Upper lobe of left lung (tissue), 4 donors: Measurements from ENCODE around the gene SLC26A1.

Source experiments
- POLR2A ChIP-seq, 4 donors: fragments of 450-650 bp; IDR thresholded peaks; one replicate each; pipeline ENCODE4 v1.5.1; 2016 to 2017; ENCODE audit warnings: antibody characterized with exemption in 4 of 4, mild to moderate bottlenecking in 2 of 4
- POLR2AphosphoS5 ChIP-seq, 2 donors: sonication (generic); formaldehyde crosslinking; IDR thresholded peaks; one replicate each; pipeline ENCODE4 v1.5.1; 2017; ENCODE audit warnings: antibody characterized with exemption in 2 of 2
- TF ChIP-seq, protein P1 (sequence below), 6 experiments: fragments of 450-650 bp in 4 of 6; fragments of 200-600 bp in 2 of 6; sonication (generic) in 2 of 6; IDR thresholded peaks; one replicate each; pipeline ENCODE4 v1.5.1; 2016 to 2019; ENCODE audit warnings: antibody characterized with exemption in 6 of 6

DNA sequence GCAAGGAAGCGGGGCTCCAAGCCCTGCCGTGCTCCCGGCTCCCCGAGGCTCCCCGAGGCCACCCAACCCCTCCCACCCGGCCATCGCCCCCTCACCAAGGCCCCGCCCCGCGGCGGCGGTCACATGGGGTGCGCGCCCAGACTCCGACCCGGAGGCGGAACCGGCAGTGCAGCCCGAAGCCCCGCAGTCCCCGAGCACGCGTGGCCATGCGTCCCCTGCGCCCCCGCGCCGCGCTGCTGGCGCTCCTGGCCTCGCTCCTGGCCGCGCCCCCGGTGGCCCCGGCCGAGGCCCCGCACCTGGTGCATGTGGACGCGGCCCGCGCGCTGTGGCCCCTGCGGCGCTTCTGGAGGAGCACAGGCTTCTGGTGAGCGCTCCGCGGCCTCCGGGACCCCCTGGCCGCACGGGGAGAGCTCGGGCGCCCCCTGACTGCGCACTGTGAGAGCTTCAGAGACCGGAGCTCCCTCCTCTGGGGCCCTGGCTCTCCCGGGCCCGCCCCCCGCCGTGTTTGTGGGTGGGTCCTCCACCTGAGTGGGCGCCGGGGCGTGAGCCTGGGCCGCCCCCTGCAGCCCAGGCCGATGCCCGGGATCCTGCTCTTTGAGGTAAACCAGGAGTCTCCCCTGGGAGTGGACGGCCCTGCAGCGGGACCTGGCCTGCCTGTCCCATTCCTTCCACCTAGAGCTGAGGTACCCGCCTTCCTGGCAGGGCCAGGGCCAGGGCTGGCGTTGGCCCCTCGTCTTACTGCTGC lies 6.2 kb downstream of the SLC26A1 start, which contains the start of gene IDUA:
- TF ChIP-seq, protein P1, sequence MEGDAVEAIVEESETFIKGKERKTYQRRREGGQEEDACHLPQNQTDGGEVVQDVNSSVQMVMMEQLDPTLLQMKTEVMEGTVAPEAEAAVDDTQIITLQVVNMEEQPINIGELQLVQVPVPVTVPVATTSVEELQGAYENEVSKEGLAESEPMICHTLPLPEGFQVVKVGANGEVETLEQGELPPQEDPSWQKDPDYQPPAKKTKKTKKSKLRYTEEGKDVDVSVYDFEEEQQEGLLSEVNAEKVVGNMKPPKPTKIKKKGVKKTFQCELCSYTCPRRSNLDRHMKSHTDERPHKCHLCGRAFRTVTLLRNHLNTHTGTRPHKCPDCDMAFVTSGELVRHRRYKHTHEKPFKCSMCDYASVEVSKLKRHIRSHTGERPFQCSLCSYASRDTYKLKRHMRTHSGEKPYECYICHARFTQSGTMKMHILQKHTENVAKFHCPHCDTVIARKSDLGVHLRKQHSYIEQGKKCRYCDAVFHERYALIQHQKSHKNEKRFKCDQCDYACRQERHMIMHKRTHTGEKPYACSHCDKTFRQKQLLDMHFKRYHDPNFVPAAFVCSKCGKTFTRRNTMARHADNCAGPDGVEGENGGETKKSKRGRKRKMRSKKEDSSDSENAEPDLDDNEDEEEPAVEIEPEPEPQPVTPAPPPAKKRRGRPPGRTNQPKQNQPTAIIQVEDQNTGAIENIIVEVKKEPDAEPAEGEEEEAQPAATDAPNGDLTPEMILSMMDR (IDR thresholded peaks at IDR 0.05) = peak in 5 of 6 experiments; percentile 37 to 65 (median 55)
- TF ChIP-seq POLR2AphosphoS5 (IDR thresholded peaks at IDR 0.05) = no peak
- TF ChIP-seq POLR2A (IDR thresholded peaks at IDR 0.05) = peak in 2 of 4 donors; percentile 30 to 68
